DMS53 treated with DMSO at 0.1 percent for 48 hours (cell line): ENCODE data around the gene MSI2.

Source experiments
- DNase-seq: peaks from one replicate; lab custom pipeline; 2025; ENCODE audit not compliant: unreplicated experiment; lab: John Stamatoyannopoulos, UW

The MSI2 gene

DNA sequence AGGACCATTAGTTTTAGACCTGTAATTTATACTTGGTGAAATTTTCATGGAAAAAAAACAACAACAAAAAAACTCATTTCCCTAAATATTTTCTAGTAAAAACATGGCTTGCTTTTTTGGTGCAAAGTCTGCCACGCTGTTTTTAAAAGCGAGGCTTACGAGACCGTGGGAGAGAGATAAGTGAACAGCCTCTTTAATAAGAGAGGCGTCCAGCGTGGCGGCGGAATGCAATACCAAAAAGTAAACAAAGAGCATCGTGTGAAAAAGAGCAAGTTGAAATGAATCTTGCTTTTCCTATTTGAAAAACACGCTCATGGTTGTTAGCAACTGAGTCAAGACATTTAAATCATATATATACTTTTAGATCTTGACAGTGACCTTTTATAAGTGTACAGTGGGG, 10.5 kb upstream of the MSI2 start:
- DNase-seq = no peak

DNA sequence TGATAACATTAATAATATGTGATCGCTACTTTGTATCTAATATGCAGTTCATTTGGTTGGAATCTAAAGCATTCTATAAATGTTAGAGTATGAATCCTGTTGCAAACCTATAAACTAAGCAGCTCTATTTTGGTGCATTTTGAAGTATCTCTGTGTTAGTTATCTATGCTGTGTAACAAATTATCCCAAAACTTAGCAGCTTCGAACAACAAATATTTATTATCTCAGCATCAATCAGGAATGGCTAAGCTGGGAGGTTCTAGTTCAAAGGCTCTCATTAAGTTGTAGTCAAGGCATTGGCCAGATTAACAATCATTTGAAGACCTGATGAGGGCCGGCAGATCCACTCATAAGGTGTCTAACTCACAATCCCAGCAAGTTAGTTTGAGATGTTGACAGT, 10.1 kb upstream of the MSI2 start:
- DNase-seq = no peak

DNA sequence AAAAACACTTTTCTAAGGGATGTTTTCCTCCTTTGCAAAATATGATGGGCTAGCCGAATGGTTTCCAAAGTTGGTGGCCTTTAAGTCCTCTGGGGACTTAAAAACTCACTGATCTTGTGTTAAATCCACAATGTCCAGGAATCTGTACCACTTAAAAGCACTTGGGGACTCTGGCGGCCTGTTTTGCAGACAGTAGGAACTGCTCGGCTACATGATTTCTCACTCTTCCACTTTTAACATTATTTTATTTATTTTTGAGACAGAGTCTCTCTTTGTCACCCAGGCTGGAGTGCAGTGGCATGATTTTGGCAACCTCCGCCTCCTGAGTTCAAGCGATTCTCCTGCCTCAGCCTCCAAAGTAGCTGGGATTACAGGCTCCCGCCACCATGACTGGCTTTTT, 9.1 kb upstream of the MSI2 start:
- DNase-seq = no peak

DNA sequence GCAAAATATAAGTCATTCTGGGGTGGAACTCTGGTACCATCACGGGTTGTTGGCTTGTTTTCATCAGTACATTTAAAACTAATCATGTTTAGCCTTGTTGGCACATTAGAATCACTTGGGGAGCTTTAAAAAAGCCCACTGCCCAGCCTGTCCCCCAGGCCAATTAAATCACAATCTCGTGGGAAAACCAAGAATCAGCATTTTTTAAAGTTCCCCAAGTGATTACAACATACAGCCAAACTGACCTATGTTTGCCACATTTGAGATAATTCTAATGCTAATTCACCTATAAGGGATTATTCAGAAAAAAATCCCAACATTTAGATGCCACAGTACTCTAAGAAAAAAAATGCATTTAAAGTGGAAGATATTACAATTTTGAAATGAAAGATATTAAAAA, 8.4 kb upstream of the MSI2 start:
- no peak for DNase-seq

DNA sequence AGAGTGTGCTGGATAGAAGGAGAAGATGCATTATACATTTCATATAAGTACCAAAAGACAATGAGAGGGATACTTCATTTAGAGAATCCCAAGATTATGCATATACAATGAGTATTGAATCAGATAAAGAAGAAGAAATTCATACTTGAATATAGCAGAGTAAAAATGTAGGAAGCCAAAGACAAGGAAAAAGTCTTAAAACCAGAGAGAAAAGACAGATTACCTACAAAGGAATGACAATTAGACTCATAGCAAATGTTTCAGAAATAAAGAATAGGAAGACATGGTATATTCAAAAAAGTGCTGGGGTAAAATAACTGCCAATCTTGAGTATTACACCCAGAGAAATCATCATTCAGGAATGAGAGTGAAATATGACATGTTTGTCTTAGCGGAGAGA, 6.8 kb upstream of the MSI2 start:
- DNase-seq = no peak

- DNase-seq = no peak
These were observed 5.0 kb upstream of the MSI2 start for GRCh38 chr17:57251211-57251787.

GRCh38 chr17:57253362-57254065, 2.8 kb upstream of the MSI2 start:
- DNase-seq = no peak

- DNase-seq = no peak
These were observed 1.0 kb upstream of the MSI2 start for GRCh38 chr17:57255182-57255775.

GRCh38 chr17:57256708-57257112, 387 bp downstream of the MSI2 start:
- DNase-seq = no peak

GRCh38 chr17:57257195-57257894, 1.0 kb downstream of the MSI2 start:
- no peak for DNase-seq

- no peak for DNase-seq
These were observed 1.9 kb downstream of the MSI2 start for GRCh38 chr17:57257895-57258851.

DNA sequence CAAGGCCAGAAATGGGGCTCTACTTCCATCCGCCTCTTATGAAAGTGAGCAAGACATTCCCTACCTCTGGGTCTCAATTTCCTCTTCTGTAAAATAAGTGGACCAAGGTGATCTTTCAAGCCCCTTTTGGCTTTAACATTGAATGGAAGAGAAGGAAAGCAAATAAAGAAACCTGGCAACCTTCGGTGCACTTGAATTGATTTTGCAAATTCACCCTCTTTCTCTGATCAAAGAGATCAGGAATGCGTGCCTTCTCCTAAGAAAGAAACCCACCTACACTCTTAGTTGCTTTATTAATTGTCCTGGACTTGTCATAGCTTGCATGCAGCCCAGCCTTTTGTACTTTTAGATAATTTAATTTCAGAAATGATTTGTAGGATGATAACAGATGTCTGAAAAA, 3.0 kb downstream of the MSI2 start:
- DNase-seq = no peak

DNA sequence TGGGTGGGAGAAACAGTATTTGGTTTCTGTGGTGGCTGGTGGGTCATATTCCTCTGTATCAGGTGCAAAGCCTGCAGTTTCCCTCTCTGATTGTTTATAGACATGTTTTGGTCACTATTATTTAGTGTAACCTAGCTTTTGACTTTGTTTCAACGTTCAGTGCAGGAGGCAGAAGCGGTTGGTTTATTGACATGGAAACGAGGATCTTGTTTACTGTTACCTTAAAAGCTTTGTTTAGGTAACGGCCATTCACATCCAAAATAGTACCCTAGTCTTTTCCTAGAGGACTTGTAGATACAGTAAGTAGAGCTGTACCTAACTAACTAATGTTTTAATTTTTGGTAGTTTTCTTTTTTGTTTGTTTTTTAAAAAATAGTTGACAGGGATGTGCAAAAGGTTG, 3.5 kb downstream of the MSI2 start:
- DNase-seq = no peak

DNA sequence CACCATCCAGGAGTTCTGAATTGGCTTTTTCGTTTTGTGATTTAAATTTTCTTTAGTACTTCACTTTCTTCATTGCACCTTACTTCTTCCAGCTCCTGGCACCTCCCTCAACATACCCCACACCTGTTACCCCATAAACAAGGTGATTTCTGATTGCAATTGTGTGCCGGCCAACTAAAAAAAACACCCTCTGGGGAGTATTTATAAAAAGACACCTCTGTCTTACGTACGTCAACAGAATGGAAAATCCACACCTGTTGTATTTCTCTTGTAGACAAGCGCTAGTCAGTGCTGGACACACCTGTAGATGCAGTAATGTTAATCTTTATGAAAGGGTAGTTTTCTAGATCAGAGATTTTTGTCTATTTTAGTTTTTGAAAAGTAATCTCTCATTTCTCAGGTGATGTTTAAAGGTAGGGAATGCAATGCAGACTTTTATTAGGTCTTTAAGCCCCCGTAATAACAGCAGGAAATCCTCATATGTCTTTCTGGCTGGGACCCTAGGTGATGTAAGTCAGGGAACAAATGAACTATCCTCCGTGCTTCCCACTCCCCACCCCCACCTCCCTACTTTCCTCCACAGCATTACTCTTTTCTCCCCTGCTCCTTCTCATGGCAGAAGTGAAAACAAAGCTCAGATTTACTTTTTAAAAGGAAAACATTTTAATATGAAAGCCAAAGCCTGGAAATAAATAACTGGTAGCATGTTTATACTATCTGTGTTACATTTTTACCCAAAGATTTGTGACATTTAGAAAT, 4.2 kb downstream of the MSI2 start:
- no peak for DNase-seq

GRCh38 chr17:57261084-57261461, 4.8 kb downstream of the MSI2 start:
- DNase-seq = no peak

DNA sequence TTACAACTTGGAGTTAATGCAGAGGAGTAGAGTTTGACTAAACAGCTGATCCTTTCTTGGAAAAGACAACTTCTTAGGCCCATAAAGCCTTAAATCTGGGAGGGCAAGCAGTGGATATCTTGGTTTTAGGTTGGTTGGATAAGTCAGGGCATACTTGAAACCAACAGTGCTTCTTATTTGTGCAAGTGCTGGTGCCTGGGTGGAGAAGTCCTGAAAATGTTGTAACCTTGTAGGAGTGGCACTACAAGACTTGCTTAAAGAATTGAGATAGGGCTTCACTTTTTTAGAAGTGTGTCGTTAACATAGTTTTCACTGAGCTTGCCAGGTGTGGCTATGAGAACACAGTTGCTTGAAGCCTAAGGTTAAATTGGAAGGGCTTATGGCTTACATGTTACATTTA, 6.2 kb downstream of the MSI2 start:
- DNase-seq = no peak

DNA sequence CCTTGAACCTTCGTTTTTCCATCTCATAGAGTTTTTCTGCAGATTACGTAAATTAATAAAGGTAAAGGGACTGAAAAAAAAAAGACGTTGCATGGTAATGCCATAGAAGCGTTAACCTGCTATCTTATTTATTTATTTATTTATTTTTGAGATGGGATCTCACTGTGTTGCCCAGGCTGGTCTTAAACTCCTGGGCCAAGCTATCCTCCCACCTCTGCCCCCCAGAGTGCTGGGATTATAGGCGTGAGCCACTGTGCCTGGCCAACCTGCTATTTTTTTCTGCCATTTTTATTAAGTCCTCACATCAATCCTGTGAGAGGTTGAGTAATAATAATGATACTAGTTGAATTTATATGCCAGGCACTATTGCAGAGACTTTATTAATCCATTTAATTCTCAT, 7.9 kb downstream of the MSI2 start:
- DNase-seq = no peak

GRCh38 chr17:57264776-57265175, 8.5 kb downstream of the MSI2 start:
- no peak for DNase-seq

DNA sequence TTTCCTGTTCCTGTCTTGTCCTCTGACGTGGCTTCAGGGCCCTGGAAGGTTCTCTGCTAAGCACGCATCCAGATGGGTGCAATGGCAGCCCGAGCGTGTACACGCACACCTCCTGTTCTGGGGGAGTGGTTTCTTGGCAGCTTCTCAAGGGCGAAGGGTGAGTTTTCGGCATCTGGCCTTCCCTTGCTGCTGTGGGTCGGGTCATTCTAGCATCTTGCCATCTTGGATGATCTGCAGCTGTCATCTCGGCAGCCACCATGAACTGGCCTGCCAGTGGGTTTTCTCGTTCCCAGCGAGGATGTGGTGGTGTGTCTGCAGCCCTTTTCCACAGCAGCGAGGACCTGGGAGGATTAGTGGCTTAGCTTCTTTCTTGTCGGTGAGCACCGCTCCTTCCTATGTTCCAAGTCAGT, 10.6 kb downstream of the MSI2 start:
- DNase-seq = no peak

- no peak for DNase-seq
These were observed 11.9 kb downstream of the MSI2 start for GRCh38 chr17:57268181-57268580.
